Neuronal stem cell (in vitro differentiated cells): ENCODE results near the gene FCHSD2.

Experiments
- DNase-seq: peaks from one replicate; pipeline ENCODE4 v3.0.0-alpha.2; 2013; ENCODE audit warnings: low spot score
- H2AFZ ChIP-seq: one replicate; pipeline ENCODE4 v1.6.1; 2013; ENCODE audit warnings: mild to moderate bottlenecking, low read length, inconsistent platforms
- H2AK5ac ChIP-seq: 2 replicates; pipeline ENCODE4 v1.6.1; 2013; ENCODE audit warnings: low read depth, mild to moderate bottlenecking, inconsistent platforms, low read length, moderate library complexity, mixed read lengths
- H2BK120ac ChIP-seq: 2 replicates; pipeline ENCODE4 v1.6.1; 2013; ENCODE audit warnings: low read depth, mild to moderate bottlenecking, inconsistent platforms, low read length, moderate library complexity, mixed read lengths
- H2BK12ac ChIP-seq: one replicate; pipeline ENCODE4 v1.6.1; 2013; ENCODE audit warnings: low read length, inconsistent platforms
- H2BK15ac ChIP-seq: 2 replicates; pipeline ENCODE4 v1.6.1; 2013; ENCODE audit warnings: mild to moderate bottlenecking, low read length, inconsistent platforms, mixed read lengths
- H2BK5ac ChIP-seq: one replicate; pipeline ENCODE4 v1.6.1; 2013; ENCODE audit warnings: inconsistent platforms, mild to moderate bottlenecking, low read length, moderate library complexity
- H3K14ac ChIP-seq: one replicate; pipeline ENCODE4 v1.6.1; 2013; ENCODE audit warnings: low read length, inconsistent platforms
- H3K18ac ChIP-seq: 2 replicates; pipeline ENCODE4 v1.6.1; 2013; ENCODE audit warnings: low read length, inconsistent platforms
- H3K23ac ChIP-seq: 2 replicates; pipeline ENCODE4 v1.6.1; 2013; ENCODE audit warnings: low read depth, mild to moderate bottlenecking, mixed read lengths, low read length, inconsistent platforms; ENCODE audit not compliant: poor library complexity
- H3K27ac ChIP-seq: replicated peaks from 3 replicates; pipeline ENCODE4 v1.5.1; 2013; ENCODE audit warnings: low read length, inconsistent platforms
- H3K27me3 ChIP-seq, 3 experiments: 2 replicates each; pipeline ENCODE4 v1.6.1; 2013; ENCODE audit warnings: low read length in 3 of 3, mild to moderate bottlenecking in 2 of 3, inconsistent platforms in 1 of 3, low read depth in 1 of 3, mixed read lengths in 1 of 3, moderate library complexity in 1 of 3; ENCODE audit not compliant: control insufficient read depth in 3 of 3, insufficient read depth in 3 of 3
- H3K36me3 ChIP-seq, 2 donors: replicated peaks in 1 of 2; 2 replicates each; pipeline ENCODE4 v1.6.1; 2013; ENCODE audit warnings: low read length in 2 of 2; ENCODE audit not compliant: control insufficient read depth in 2 of 2, insufficient read depth in 2 of 2
- H3K4ac ChIP-seq: 2 replicates; pipeline ENCODE4 v1.6.1; 2013; ENCODE audit warnings: inconsistent platforms, mild to moderate bottlenecking, low read length, moderate library complexity
- H3K4me1 ChIP-seq, 2 donors: 1 replicate in 1 of 2; 2 replicates in 1 of 2; pipeline ENCODE4 v1.6.1; 2013; ENCODE audit warnings: low read length in 2 of 2, low read depth in 1 of 2; ENCODE audit not compliant: control insufficient read depth in 2 of 2, insufficient read depth in 1 of 2
- H3K4me2 ChIP-seq: one replicate; pipeline ENCODE4 v1.6.1; 2013; ENCODE audit warnings: mild to moderate bottlenecking, low read length, inconsistent platforms; ENCODE audit not compliant: insufficient read depth, poor library complexity, severe bottlenecking
- H3K4me3 ChIP-seq, 2 donors: 2 replicates each; pipeline ENCODE4 v1.5.1; 2013; ENCODE audit warnings: low read length in 2 of 2, mild to moderate bottlenecking in 2 of 2, inconsistent platforms in 1 of 2, moderate library complexity in 1 of 2
- H3K79me1 ChIP-seq: one replicate; pipeline ENCODE4 v1.6.1; 2013; ENCODE audit warnings: low read depth, mild to moderate bottlenecking, inconsistent platforms, low read length, moderate library complexity
- H3K9ac ChIP-seq: one replicate; pipeline ENCODE4 v1.6.1; 2013; ENCODE audit warnings: mild to moderate bottlenecking, low read depth, low read length, inconsistent platforms; ENCODE audit not compliant: poor library complexity
- H3K9me3 ChIP-seq, 2 donors: replicated peaks in 1 of 2; 2 replicates each; pipeline versions ENCODE3 to v1.6.1; 2013; ENCODE audit warnings: low read length in 2 of 2, mild to moderate bottlenecking in 2 of 2, inconsistent platforms in 1 of 2, low read depth in 1 of 2, mixed read lengths in 1 of 2, moderate library complexity in 1 of 2; ENCODE audit not compliant: control insufficient read depth in 2 of 2, insufficient read depth in 1 of 2
- H4K8ac ChIP-seq: one replicate; pipeline ENCODE4 v1.6.1; 2013; ENCODE audit warnings: low read depth, mild to moderate bottlenecking, inconsistent platforms, low read length, moderate library complexity
- H4K91ac ChIP-seq: one replicate; pipeline ENCODE4 v1.6.1; 2013; ENCODE audit warnings: low read length, low read depth, mild to moderate bottlenecking, inconsistent platforms; ENCODE audit not compliant: poor library complexity
- WGBS, 2 donors: extraction: QIAGEN DNeasy Blood & Tissue Kit; methylation state at CpG; one replicate each; pipeline ENCODE4 v1.1.7; 2013; ENCODE audit warnings: missing lambda C conversion rate in 2 of 2, mixed read lengths in 1 of 2; ENCODE audit not compliant: insufficient read length in 2 of 2, insufficient replicate concordance in 1 of 2; ENCODE audit errors: extremely low coverage in 2 of 2; 5-methylcytosine and 5-hydroxymethylcytosine counted together

Gene FCHSD2

GRCh38 chr11:72904016-72904415 lies 238.1 kb downstream of the FCHSD2 start:
- H2BK120ac ChIP-seq, result no peak overlapping the region
- H3K4me3 ChIP-seq, result no peak overlapping the region
- no peak overlapping the region for H3K23ac ChIP-seq
- H4K91ac ChIP-seq, result no peak overlapping the region
- no peaks in the 10 kb centered on the region for H3K79me1 ChIP-seq
- no peak overlapping the region for H3K27ac ChIP-seq
- H3K14ac ChIP-seq, result no peak overlapping the region
- no peak overlapping the region for H3K18ac ChIP-seq
- no peak overlapping the region for H2BK15ac ChIP-seq
- no peak overlapping the region for H3K9ac ChIP-seq
- peaks cover 2 to 9% of the 10 kb centered on the region in 2 donors for H3K9me3 ChIP-seq
- H3K4me1 ChIP-seq, result no peaks in the 10 kb centered on the region
- H2BK5ac ChIP-seq, result no peak overlapping the region
- H4K8ac ChIP-seq, result no peak overlapping the region
- H3K27me3 ChIP-seq, result no peaks in the 10 kb centered on the region
- H2BK12ac ChIP-seq, result no peak overlapping the region
- no peak for DNase-seq
- no peaks in the 10 kb centered on the region for H3K36me3 ChIP-seq
- no peak overlapping the region for H3K4ac ChIP-seq
- H2AFZ ChIP-seq, result no peak overlapping the region
- H2AK5ac ChIP-seq, result no peak overlapping the region
- no CpG with 5 or more reads among the region's 4 CpGs for WGBS, 2 donors
- no peak overlapping the region for H3K4me2 ChIP-seq

- Histone ChIP-seq H2BK120ac (no peak overlapping the region), H3K27me3 (no peaks in the 10 kb centered on the region), H3K36me3 (peaks cover 0 to 3% of the 10 kb centered on the region in 2 donors), H2AFZ (no peak overlapping the region), H2BK12ac (no peak overlapping the region), H4K91ac (no peak overlapping the region), H2BK5ac (no peak overlapping the region), H3K4ac (no peak overlapping the region), H3K9me3 (no peaks in the 10 kb centered on the region), H3K79me1 (no peaks in the 10 kb centered on the region), H4K8ac (no peak overlapping the region), H3K4me2 (no peak overlapping the region), H3K23ac (no peak overlapping the region), H3K18ac (no peak overlapping the region), H3K4me3 (no peak overlapping the region), H3K14ac (no peak overlapping the region), H3K9ac (no peak overlapping the region), H3K27ac (no peak overlapping the region), H2BK15ac (no peak overlapping the region), H2AK5ac (no peak overlapping the region), H3K4me1 (no peaks in the 10 kb centered on the region)
- no peak for DNase-seq
Observed at GRCh38 chr11:72901374-72901773, 240.7 kb downstream of the FCHSD2 start.

GRCh38 chr11:72900013-72900412 lies 242.1 kb downstream of the FCHSD2 start:
- Histone ChIP-seq H3K4me3 (no peak overlapping the region), H3K4me2 (no peak overlapping the region), H2AK5ac (no peak overlapping the region), H3K9me3 (no peaks in the 10 kb centered on the region), H4K8ac (no peak overlapping the region), H3K18ac (no peak overlapping the region), H2BK15ac (no peak overlapping the region), H2BK120ac (no peak overlapping the region), H2BK5ac (no peak overlapping the region), H3K23ac (no peak overlapping the region), H2BK12ac (no peak overlapping the region), H3K14ac (no peak overlapping the region), H2AFZ (no peak overlapping the region), H3K79me1 (no peaks in the 10 kb centered on the region), H3K27ac (no peak overlapping the region), H3K9ac (no peak overlapping the region), H3K4ac (no peak overlapping the region), H4K91ac (no peak overlapping the region), H3K36me3 (peaks cover 0 to 3% of the 10 kb centered on the region in 2 donors), H3K27me3 (no peaks in the 10 kb centered on the region), H3K4me1 (no peaks in the 10 kb centered on the region)
- no peak for DNase-seq
- no CpG with 5 or more reads among the region's 2 CpGs for WGBS, 2 donors

- Histone ChIP-seq H3K9me3 (no peaks in the 10 kb centered on the region), H3K27me3 (no peaks in the 10 kb centered on the region), H2BK12ac (no peak overlapping the region), H3K14ac (no peak overlapping the region), H3K18ac (no peak overlapping the region), H2AFZ (no peak overlapping the region), H3K23ac (no peak overlapping the region), H3K27ac (no peak overlapping the region), H2BK15ac (no peak overlapping the region), H4K8ac (no peak overlapping the region), H3K4me1 (no peaks in the 10 kb centered on the region), H2BK120ac (no peak overlapping the region), H2BK5ac (no peak overlapping the region), H3K4ac (no peak overlapping the region), H3K4me2 (no peak overlapping the region), H2AK5ac (no peak overlapping the region), H3K9ac (no peak overlapping the region), H3K36me3 (peaks cover 0 to 3% of the 10 kb centered on the region in 2 donors), H3K79me1 (no peaks in the 10 kb centered on the region), H4K91ac (no peak overlapping the region), H3K4me3 (no peak overlapping the region)
- no peak for DNase-seq
- no CpG with 5 or more reads among the region's 2 CpGs for WGBS, 2 donors
Observed at GRCh38 chr11:72899238-72899637, 242.9 kb downstream of the FCHSD2 start.
